Thyroid gland (tissue), 4 donors: ENCODE data around the gene CDKN2B.

Experiments
- CTCF ChIP-seq, 6 experiments: fragments of 200-600 bp in 3 of 6; fragments of 450-650 bp in 3 of 6; sonication (generic) in 3 of 6; IDR thresholded peaks; one replicate each; pipeline ENCODE4 v1.5.1; 2016 to 2019; ENCODE audit warnings: antibody characterized with exemption in 6 of 6, mild to moderate bottlenecking in 2 of 6, inconsistent platforms in 1 of 6, moderate library complexity in 1 of 6
- POLR2A ChIP-seq, 2 donors: fragments of 450-650 bp; IDR thresholded peaks; one replicate each; pipeline ENCODE4 v1.6.1; 2017; ENCODE audit warnings: antibody characterized with exemption in 2 of 2, mild to moderate bottlenecking in 2 of 2, moderate library complexity in 1 of 2

DNA sequence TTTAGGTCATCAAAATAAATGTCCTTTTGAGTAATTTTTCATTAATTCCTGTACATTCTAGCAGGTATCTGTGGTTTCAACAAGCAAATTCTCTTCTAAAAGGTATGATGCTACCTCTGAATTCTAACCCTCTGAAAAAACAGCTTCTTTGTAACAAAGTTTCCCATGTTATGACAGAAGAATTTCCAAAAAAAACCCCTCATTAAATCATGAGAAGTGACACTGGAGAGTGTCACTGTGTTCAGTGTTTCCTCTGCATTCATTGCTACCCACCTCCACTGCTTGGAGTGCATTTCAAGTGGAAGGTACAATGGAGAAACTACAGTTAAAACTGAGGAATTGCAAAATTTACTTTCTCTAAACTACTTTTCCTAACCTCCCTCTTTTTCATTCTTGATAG is 25.0 kb downstream of the CDKN2B start:
- TF ChIP-seq CTCF (IDR thresholded peaks at IDR 0.05) (no peak), POLR2A (IDR thresholded peaks at IDR 0.05) (no peak)
